Prostate gland (tissue), 2 donors: ENCODE data around the gene CYTH1.

Source experiments
- CTCF ChIP-seq, 4 experiments: fragments of 200-600 bp in 2 of 4; fragments of 450-650 bp in 2 of 4; sonication (generic) in 2 of 4; IDR thresholded peaks; 1 replicate in 3 of 4; 2 replicates in 1 of 4; pipeline ENCODE4 v1.5.1; 2016 to 2019; ENCODE audit warnings: antibody characterized with exemption in 4 of 4, mild to moderate bottlenecking in 2 of 4, moderate library complexity in 2 of 4
- POLR2AphosphoS5 ChIP-seq: sonication (generic); formaldehyde crosslinking; IDR thresholded peaks from one replicate; pipeline ENCODE4 v1.6.1; 2017; ENCODE audit warnings: antibody characterized with exemption

GRCh38 chr17:78664476-78665386 is 117.3 kb downstream of the CYTH1 start:
- TF ChIP-seq CTCF (IDR thresholded peaks at IDR 0.05) (no peak), POLR2AphosphoS5 (no peak)
